ENCODE measurements around the gene TTLL11.

TTLL11 gene

GRCh38 chr9:121871431-121872025, 221.6 kb downstream of the TTLL11 start:
- no peak for DNase-seq

- no peak for DNase-seq
Measured at GRCh38 chr9:121870271-121870670, 222.8 kb downstream of the TTLL11 start.

- DNase-seq, result no peak
Measured at GRCh38 chr9:121868626-121869025, 224.5 kb downstream of the TTLL11 start.

GRCh38 chr9:121866927-121867326, 226.2 kb downstream of the TTLL11 start:
- no peak for DNase-seq

GRCh38 chr9:121865884-121866283, 227.2 kb downstream of the TTLL11 start:
- DNase-seq, result no peak

- DNase-seq, result no peak
Measured at GRCh38 chr9:121865060-121865459, 228.0 kb downstream of the TTLL11 start.

GRCh38 chr9:121863955-121864354, 229.2 kb downstream of the TTLL11 start:
- DNase-seq, result no peak

- DNase-seq, result no peak
Measured at GRCh38 chr9:121862371-121863332, 230.5 kb downstream of the TTLL11 start.

GRCh38 chr9:121861501-121862180, 231.5 kb downstream of the TTLL11 start:
- DNase-seq, result no peak

GRCh38 chr9:121860744-121861143, 232.4 kb downstream of the TTLL11 start:
- DNase-seq, result no peak

- no peak for DNase-seq
Measured at GRCh38 chr9:121860213-121860612, 232.9 kb downstream of the TTLL11 start.

GRCh38 chr9:121859646-121860045, 233.5 kb downstream of the TTLL11 start:
- DNase-seq, result no peak

- DNase-seq, result no peak
Measured at GRCh38 chr9:121858788-121859187, 234.3 kb downstream of the TTLL11 start.

GRCh38 chr9:121857928-121858327, 235.2 kb downstream of the TTLL11 start:
- no peak for DNase-seq

- DNase-seq, result no peak
Measured at GRCh38 chr9:121855476-121855875, 237.6 kb downstream of the TTLL11 start.

- no peak for DNase-seq
Measured at GRCh38 chr9:121853617-121854395, 239.3 kb downstream of the TTLL11 start.

- DNase-seq, result no peak
Measured at GRCh38 chr9:121852651-121853616, 240.2 kb downstream of the TTLL11 start.

GRCh38 chr9:121852241-121852640, 240.9 kb downstream of the TTLL11 start:
- DNase-seq, result no peak

GRCh38 chr9:121851641-121852091, 241.4 kb downstream of the TTLL11 start:
- no peak for DNase-seq

- no peak for DNase-seq
Measured at GRCh38 chr9:121850366-121850765, 242.7 kb downstream of the TTLL11 start.

- no peak for DNase-seq
Measured at GRCh38 chr9:121849554-121849953, 243.6 kb downstream of the TTLL11 start.

- no peak for DNase-seq
Measured at GRCh38 chr9:121844562-121844961, 248.5 kb downstream of the TTLL11 start.
